ENCODE measurements around the gene ZBTB12. TPM values are rescaled to one million over a fixed set of nuclear protein-coding genes. Genes with fewer than 3 reads are reported as not detected.

ZBTB12 gene
- total RNA-seq, 2 donors from 2014 or later: 25.4 to 29.9 TPM

- WGBS, 2 experiments (ENCODE audit: insufficient coverage in 1 of 2, insufficient read length in 1 of 2): 91 to 96% methylated on average over 7 to 10 of the region's 10 CpGs
- no peak for TF ChIP-seq CTCF (conservative IDR thresholded peaks at IDR 0.05)
These were observed 21.3 kb downstream of the ZBTB12 start for GRCh38 chr6:31880616-31881015.

GRCh38 chr6:31879901-31880300, 22.0 kb downstream of the ZBTB12 start:
- H3K4me1 ChIP-seq (ENCODE audit: control insufficient read depth, insufficient read depth, low read length): no peaks in the 10 kb centered on the region
- Mint-ChIP-seq H3K9me3 (no peaks in the 10 kb centered on the region), H3K36me3 (ENCODE audit: low read depth) (peaks cover 40% of the 10 kb centered on the region), H3K4me3 (no peak overlapping the region), H3K27me3 (ENCODE audit: insufficient read depth) (peaks cover 5% of the 10 kb centered on the region), H3K4me1 (peaks cover 3% of the 10 kb centered on the region), H3K27ac (no peak overlapping the region)
- no peaks in the 10 kb centered on the region for H3K27me3 ChIP-seq (ENCODE audit: control insufficient read depth, insufficient read depth, low read length, poor library complexity, severe bottlenecking)
- peaks cover 31% of the 10 kb centered on the region for H3K36me3 ChIP-seq (ENCODE audit: control insufficient read depth, insufficient read depth, low read length)
- no peak for DNase-seq
- TF ChIP-seq CTCF (conservative IDR thresholded peaks at IDR 0.05): no peak
- WGBS, 2 experiments (ENCODE audit: insufficient coverage in 1 of 2, insufficient read length in 1 of 2): 96 to 98% methylated on average over 9 to 10 of the region's 10 CpGs
- no peaks in the 10 kb centered on the region for H3K9me3 ChIP-seq (ENCODE audit: control insufficient read depth, low read length)
- no peak overlapping the region for H3K9ac ChIP-seq (ENCODE audit: extremely low read depth, low read length, poor library complexity, severe bottlenecking)
- no peak overlapping the region for H3K4me3 ChIP-seq (ENCODE audit: low read length)
- no peak overlapping the region for H3K27ac ChIP-seq (ENCODE audit: low read depth, low read length)

More at GRCh38 chr6:31880616-31881015, 21.3 kb downstream of the ZBTB12 start:
- no peaks in the 10 kb centered on the region for H3K27me3 ChIP-seq (ENCODE audit: control insufficient read depth, insufficient read depth, low read length, poor library complexity, severe bottlenecking)
- H3K27ac ChIP-seq (ENCODE audit: low read depth, low read length): no peak overlapping the region
- no peak overlapping the region for H3K4me3 ChIP-seq (ENCODE audit: low read length)
- no peaks in the 10 kb centered on the region for H3K4me1 ChIP-seq (ENCODE audit: control insufficient read depth, insufficient read depth, low read length)
- peaks cover 47% of the 10 kb centered on the region for H3K36me3 Mint-ChIP-seq (ENCODE audit: low read depth)
- H3K36me3 ChIP-seq (ENCODE audit: control insufficient read depth, insufficient read depth, low read length): peaks cover 35% of the 10 kb centered on the region
- no peaks in the 10 kb centered on the region for H3K9me3 ChIP-seq (ENCODE audit: control insufficient read depth, low read length)
- H3K4me1 Mint-ChIP-seq: peaks cover 3% of the 10 kb centered on the region
- peaks cover 4% of the 10 kb centered on the region for H3K27me3 Mint-ChIP-seq (ENCODE audit: insufficient read depth)
- H3K4me3 Mint-ChIP-seq: no peak overlapping the region
- no peak overlapping the region for H3K27ac Mint-ChIP-seq
- no peaks in the 10 kb centered on the region for H3K9me3 Mint-ChIP-seq
- DNase-seq: no peak
- H3K9ac ChIP-seq (ENCODE audit: extremely low read depth, low read length, poor library complexity, severe bottlenecking): no peak overlapping the region

- H3K27ac ChIP-seq (ENCODE audit: low read depth, low read length): no peak overlapping the region
- H3K36me3 ChIP-seq (ENCODE audit: control insufficient read depth, insufficient read depth, low read length): peaks cover 25% of the 10 kb centered on the region
- TF ChIP-seq CTCF (conservative IDR thresholded peaks at IDR 0.05): no peak
- Mint-ChIP-seq H3K9me3 (no peaks in the 10 kb centered on the region), H3K27ac (no peak overlapping the region), H3K4me3 (no peak overlapping the region), H3K4me1 (peaks cover 3% of the 10 kb centered on the region), H3K36me3 (ENCODE audit: low read depth) (peaks cover 39% of the 10 kb centered on the region), H3K27me3 (ENCODE audit: insufficient read depth) (peaks cover 7% of the 10 kb centered on the region)
- no peaks in the 10 kb centered on the region for H3K27me3 ChIP-seq (ENCODE audit: control insufficient read depth, insufficient read depth, low read length, poor library complexity, severe bottlenecking)
- no peak for DNase-seq
- H3K4me1 ChIP-seq (ENCODE audit: control insufficient read depth, insufficient read depth, low read length): no peaks in the 10 kb centered on the region
- WGBS, 2 experiments (ENCODE audit: insufficient coverage in 1 of 2, insufficient read length in 1 of 2): 95 to 96% methylated on average over 12 to 13 of the region's 13 CpGs
- no peaks in the 10 kb centered on the region for H3K9me3 ChIP-seq (ENCODE audit: control insufficient read depth, low read length)
- no peak overlapping the region for H3K4me3 ChIP-seq (ENCODE audit: low read length)
- no peak overlapping the region for H3K9ac ChIP-seq (ENCODE audit: extremely low read depth, low read length, poor library complexity, severe bottlenecking)
These were observed 22.7 kb downstream of the ZBTB12 start for GRCh38 chr6:31879143-31879542.
